Activated T-helper 1 cell treated with anti-CD3 and anti-CD28 coated beads, Interleukin-12 subunit alpha, Interleukin-12 subunit beta, Interleukin-2, Interleukin-4 antibody, amounts not matched to agents 30 ng/mL and 10 ng/mL and 1 ng/mL, durations not matched to agents 14 hours and 24 hours and 36 hours (primary cell): ENCODE results near the gene LRRC17. TPM values are rescaled to one million over a fixed set of nuclear protein-coding genes. Genes with fewer than 3 reads are reported as not detected.
"Not testable (repeated sequence)": the region's sequence is repeated elsewhere in the genome, so short reads cannot be mapped to it uniquely, and the experiment has no call there.

ENCODE experiments used
- DNase-seq: peaks from one replicate; pipeline ENCODE4 v3.0.0; 2021; ENCODE audit warnings: low spot score
- H3K27ac Mint-ChIP-seq: one replicate; pipeline ENCODE4 v1.8.0; 2021; ENCODE audit warnings: mild to moderate bottlenecking, mixed read lengths
- H3K27me3 Mint-ChIP-seq: one replicate; pipeline ENCODE4 v1.8.0; 2022; ENCODE audit warnings: mild to moderate bottlenecking, moderate library complexity, mixed read lengths; ENCODE audit not compliant: insufficient read depth
- H3K36me3 Mint-ChIP-seq: one replicate; pipeline ENCODE4 v1.8.0; 2021; ENCODE audit warnings: low read depth, mixed read lengths
- H3K4me1 Mint-ChIP-seq: one replicate; pipeline ENCODE4 v1.8.0; 2021; ENCODE audit warnings: low read depth, mixed read lengths
- H3K4me3 Mint-ChIP-seq: one replicate; pipeline ENCODE4 v1.8.0; 2021; ENCODE audit warnings: mild to moderate bottlenecking, moderate library complexity, mixed read lengths
- H3K9me3 Mint-ChIP-seq: one replicate; pipeline ENCODE4 v1.8.0; 2021; ENCODE audit warnings: mixed read lengths
- intact Hi-C: fragments of 100-400 bp; cut with micrococcal nuclease; formaldehyde crosslinking; loops from one replicate; pipeline ENCODE4 v1.15.1; 2024
- total RNA-seq: library from RNA; stranded (reverse); gene quantifications from 2 replicates; pipeline ENCODE4 v1.2.3, GENCODE V29; 2022

LRRC17 gene
- total RNA-seq, 1 donor from 2014 or later = not detected

DNA sequence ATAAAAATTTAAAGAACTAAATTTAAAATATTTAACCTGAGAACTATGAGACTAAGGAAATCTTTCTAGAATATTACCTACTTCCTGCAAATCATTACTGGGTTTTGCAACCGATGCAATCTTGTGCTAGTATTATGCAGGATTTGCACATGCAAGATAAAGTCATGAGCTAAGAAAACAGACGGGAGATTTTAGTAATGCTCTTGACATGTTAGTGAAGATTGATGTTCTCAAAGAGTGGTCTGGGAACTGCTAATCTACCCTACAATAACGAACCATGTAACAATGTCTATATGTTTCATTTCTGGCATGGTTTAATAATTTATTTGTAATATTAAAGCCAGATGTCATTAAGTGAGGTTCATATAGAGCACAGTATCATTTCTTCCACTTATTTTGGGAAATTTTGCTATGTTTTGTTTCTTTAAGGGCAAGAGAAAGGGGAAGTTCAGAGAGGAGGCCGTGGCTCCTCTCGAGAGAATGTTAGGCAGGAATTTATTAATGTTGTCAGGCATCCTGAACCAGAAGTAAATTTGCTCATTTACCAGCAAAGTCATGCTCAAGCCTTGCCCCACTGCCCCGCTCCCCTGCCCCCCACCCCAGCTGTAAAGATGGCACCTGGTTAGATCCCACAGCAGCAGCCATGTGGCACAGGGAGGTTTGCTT, 22.8 kb downstream of the LRRC17 start:
- H3K9me3 Mint-ChIP-seq = no peaks in the 10 kb centered on the region
- no peak overlapping the region for H3K27ac Mint-ChIP-seq
- no peak for DNase-seq
- peaks cover 7% of the 10 kb centered on the region for H3K27me3 Mint-ChIP-seq
- intact Hi-C loops = no loop called here
- H3K4me3 Mint-ChIP-seq = no peak overlapping the region
- H3K4me1 Mint-ChIP-seq = no peaks in the 10 kb centered on the region
- H3K36me3 Mint-ChIP-seq = no peaks in the 10 kb centered on the region

DNA sequence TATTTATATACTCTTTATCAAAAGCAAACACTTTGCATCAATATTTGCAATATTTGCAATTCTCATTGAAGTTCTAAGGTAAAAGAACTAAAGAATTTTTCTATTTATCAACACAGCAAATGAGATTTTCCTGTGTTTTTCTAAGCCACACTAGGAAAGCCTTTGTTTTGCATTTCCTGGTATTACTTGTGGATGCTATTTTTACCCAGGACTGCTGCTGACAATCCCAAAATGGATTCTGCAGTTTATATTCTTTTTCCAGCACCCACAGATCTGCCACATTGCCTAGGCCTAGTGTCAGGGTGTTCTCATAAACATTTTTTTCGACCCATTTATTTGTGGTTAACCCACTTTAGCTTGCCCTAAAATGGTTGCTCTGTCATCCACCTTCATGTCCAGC, 25.9 kb downstream of the LRRC17 start:
- intact Hi-C loops = no loop called here
- no peak overlapping the region for H3K27ac Mint-ChIP-seq
- no peaks in the 10 kb centered on the region for H3K36me3 Mint-ChIP-seq
- H3K4me1 Mint-ChIP-seq = peaks cover 6% of the 10 kb centered on the region
- DNase-seq = no peak
- no peaks in the 10 kb centered on the region for H3K27me3 Mint-ChIP-seq
- no peak overlapping the region for H3K4me3 Mint-ChIP-seq
- H3K9me3 Mint-ChIP-seq = no peaks in the 10 kb centered on the region

DNA sequence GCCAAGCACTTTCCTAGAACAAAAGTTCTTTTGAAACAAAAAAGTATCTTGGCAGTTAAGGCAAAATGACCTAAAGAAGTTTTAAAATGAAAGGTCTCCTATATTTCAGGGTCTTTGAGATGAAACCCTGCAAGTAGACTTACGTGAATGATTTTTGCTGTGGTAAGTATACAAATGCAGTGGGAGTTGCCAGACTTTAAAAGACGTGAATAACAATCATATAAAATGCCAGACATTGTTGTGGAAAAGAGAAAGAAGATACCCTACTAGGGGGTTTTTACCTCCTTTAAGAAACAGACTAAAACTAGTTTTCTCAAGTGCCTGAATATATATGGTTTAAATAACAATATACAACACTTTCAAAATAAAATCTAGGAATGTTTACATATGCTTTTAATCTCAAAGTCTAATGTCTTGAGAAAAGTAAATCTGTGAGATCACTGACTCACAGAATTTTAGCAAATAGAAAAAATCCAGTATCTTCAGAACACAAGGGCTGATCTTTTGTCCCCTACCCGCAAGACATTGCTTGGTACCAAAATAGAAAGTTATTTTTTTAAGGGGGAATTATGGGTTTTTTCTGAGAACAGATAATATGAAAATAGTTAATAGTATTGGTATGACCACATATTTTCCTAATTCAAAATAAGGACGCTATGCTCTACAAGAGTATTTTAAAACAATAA, 29.5 kb downstream of the LRRC17 start:
- no peak overlapping the region for H3K4me3 Mint-ChIP-seq
- intact Hi-C loops = no loop called here
- H3K36me3 Mint-ChIP-seq = no peaks in the 10 kb centered on the region
- H3K27me3 Mint-ChIP-seq = peaks cover 3% of the 10 kb centered on the region
- no peak for DNase-seq
- no peak overlapping the region for H3K27ac Mint-ChIP-seq
- H3K9me3 Mint-ChIP-seq = no peaks in the 10 kb centered on the region
- peaks cover 7% of the 10 kb centered on the region for H3K4me1 Mint-ChIP-seq

- intact Hi-C loops = no loop called here
- Mint-ChIP-seq H3K36me3 (no peaks in the 10 kb centered on the region), H3K4me3 (no peak overlapping the region), H3K27me3 (peaks cover 3% of the 10 kb centered on the region), H3K9me3 (no peaks in the 10 kb centered on the region), H3K4me1 (peaks cover 7% of the 10 kb centered on the region), H3K27ac (no peak overlapping the region)
- DNase-seq = no peak
Observed at GRCh38 chr7:102942868-102943267, 30.1 kb downstream of the LRRC17 start.

- Mint-ChIP-seq H3K36me3 (no peaks in the 10 kb centered on the region), H3K27me3 (peaks cover 3% of the 10 kb centered on the region), H3K9me3 (no peaks in the 10 kb centered on the region), H3K4me3 (no peak overlapping the region), H3K27ac (no peak overlapping the region), H3K4me1 (peaks cover 7% of the 10 kb centered on the region)
- intact Hi-C loops = no loop called here
- DNase-seq = no peak
Observed at GRCh38 chr7:102943423-102944169, 30.8 kb downstream of the LRRC17 start.

GRCh38 chr7:102944241-102944640, 31.4 kb downstream of the LRRC17 start:
- H3K4me3 Mint-ChIP-seq = no peak overlapping the region
- H3K27me3 Mint-ChIP-seq = peaks cover 3% of the 10 kb centered on the region
- no peak for DNase-seq
- H3K27ac Mint-ChIP-seq = no peak overlapping the region
- intact Hi-C loops = no loop called here
- H3K4me1 Mint-ChIP-seq = peaks cover 7% of the 10 kb centered on the region
- H3K9me3 Mint-ChIP-seq = no peaks in the 10 kb centered on the region
- no peaks in the 10 kb centered on the region for H3K36me3 Mint-ChIP-seq

DNA sequence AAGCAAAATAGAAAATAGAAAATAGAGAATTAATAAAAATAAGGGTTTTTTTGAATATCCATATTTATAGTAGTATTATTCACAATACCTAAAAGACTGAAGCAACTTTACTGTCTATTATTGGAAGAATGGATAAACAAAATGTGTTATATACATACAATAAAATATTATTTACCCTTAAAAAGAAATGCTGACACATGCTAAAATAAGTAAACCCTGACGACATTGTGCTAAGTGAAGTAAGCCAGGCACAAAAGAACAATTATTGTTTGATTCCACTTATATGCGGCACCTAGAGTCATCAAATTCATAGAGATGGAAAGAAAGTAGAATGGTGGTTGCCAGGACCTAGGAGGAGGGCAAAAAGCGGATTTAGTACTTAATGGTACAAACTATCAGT, 39.0 kb downstream of the LRRC17 start:
- Mint-ChIP-seq H3K27me3 (no peaks in the 10 kb centered on the region), H3K9me3 (peaks cover 14% of the 10 kb centered on the region), H3K36me3 (no peaks in the 10 kb centered on the region), H3K27ac (no peak overlapping the region), H3K4me1 (no peaks in the 10 kb centered on the region), H3K4me3 (no peak overlapping the region)
- DNase-seq = no peak
- intact Hi-C loops = no loop called here

DNA sequence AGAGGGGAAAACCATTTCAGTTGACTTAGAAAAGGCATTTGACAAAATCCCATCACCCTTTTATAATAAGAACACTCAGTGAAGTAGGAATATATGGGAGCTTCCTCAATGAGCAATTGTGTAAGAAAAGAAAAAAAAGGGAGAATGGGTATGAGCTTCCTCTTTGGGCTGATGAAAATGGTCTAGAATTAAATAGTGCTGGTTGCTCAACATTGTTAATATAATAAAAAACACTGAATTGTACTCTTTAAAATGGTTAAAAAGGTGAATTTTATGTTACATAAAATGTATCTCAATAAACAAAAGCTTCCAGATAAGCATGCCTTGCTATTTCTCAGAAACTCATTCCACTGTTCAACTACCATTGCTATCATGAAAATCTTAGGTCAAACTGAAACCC, 40.6 kb downstream of the LRRC17 start:
- intact Hi-C loops = no loop called here
- H3K27me3 Mint-ChIP-seq = no peaks in the 10 kb centered on the region
- H3K27ac Mint-ChIP-seq = no peak overlapping the region
- no peak overlapping the region for H3K4me3 Mint-ChIP-seq
- peaks cover 14% of the 10 kb centered on the region for H3K9me3 Mint-ChIP-seq
- H3K4me1 Mint-ChIP-seq = no peaks in the 10 kb centered on the region
- no peak for DNase-seq
- no peaks in the 10 kb centered on the region for H3K36me3 Mint-ChIP-seq

GRCh38 chr7:102954359-102954758, 41.6 kb downstream of the LRRC17 start:
- H3K4me3 Mint-ChIP-seq, H3K36me3 Mint-ChIP-seq, H3K4me1 Mint-ChIP-seq, DNase-seq, H3K27me3 Mint-ChIP-seq, H3K27ac Mint-ChIP-seq, intact Hi-C loops: not testable (repeated sequence)
- H3K9me3 Mint-ChIP-seq = peaks cover 14% of the 10 kb centered on the region

DNA sequence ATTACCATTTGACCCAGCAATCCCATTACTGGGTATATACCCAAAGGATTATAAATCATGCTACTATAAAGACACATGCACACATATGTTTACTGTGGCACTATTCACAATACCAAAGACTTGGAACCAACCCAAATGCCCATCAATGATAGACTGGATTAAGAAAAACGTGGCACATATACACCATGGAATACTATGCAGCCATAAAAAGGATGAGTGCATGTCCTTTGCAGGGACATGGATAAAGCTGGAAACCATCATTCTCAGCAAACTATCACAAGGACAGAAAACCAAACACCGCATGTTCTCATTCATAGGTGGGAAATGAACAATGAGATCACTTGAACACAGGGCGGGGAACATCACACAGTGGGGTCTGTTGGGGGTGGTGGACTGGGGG, 45.2 kb downstream of the LRRC17 start:
- DNase-seq, H3K4me3 Mint-ChIP-seq, H3K36me3 Mint-ChIP-seq, H3K27me3 Mint-ChIP-seq, intact Hi-C loops, H3K27ac Mint-ChIP-seq, H3K4me1 Mint-ChIP-seq: not testable (repeated sequence)
- H3K9me3 Mint-ChIP-seq = peaks cover 14% of the 10 kb centered on the region

- H3K27me3 Mint-ChIP-seq, H3K36me3 Mint-ChIP-seq, DNase-seq, intact Hi-C loops, H3K4me3 Mint-ChIP-seq, H3K9me3 Mint-ChIP-seq, H3K27ac Mint-ChIP-seq, H3K4me1 Mint-ChIP-seq: not testable (repeated sequence)
Observed at GRCh38 chr7:102961993-102962392, 49.2 kb downstream of the LRRC17 start.

- Mint-ChIP-seq H3K27ac (no peak overlapping the region), H3K4me3 (no peak overlapping the region), H3K27me3 (no peaks in the 10 kb centered on the region), H3K36me3 (no peaks in the 10 kb centered on the region), H3K4me1 (no peaks in the 10 kb centered on the region), H3K9me3 (no peaks in the 10 kb centered on the region)
- intact Hi-C loops = no loop called here
- no peak for DNase-seq
Observed at GRCh38 chr7:102966465-102966864, 53.7 kb downstream of the LRRC17 start.

GRCh38 chr7:102967798-102968197, 55.0 kb downstream of the LRRC17 start:
- H3K4me3 Mint-ChIP-seq = no peak overlapping the region
- H3K4me1 Mint-ChIP-seq = no peaks in the 10 kb centered on the region
- DNase-seq = no peak
- H3K27me3 Mint-ChIP-seq = no peaks in the 10 kb centered on the region
- no peaks in the 10 kb centered on the region for H3K9me3 Mint-ChIP-seq
- intact Hi-C loops = no loop called here
- no peaks in the 10 kb centered on the region for H3K36me3 Mint-ChIP-seq
- no peak overlapping the region for H3K27ac Mint-ChIP-seq
